Endodermal cell (in vitro differentiated cells): ENCODE data around the gene HOXB3. TPM values are rescaled to one million over a fixed set of nuclear protein-coding genes. Genes with fewer than 3 reads are reported as not detected.

Experiments
- DNase-seq: peaks from one replicate; pipeline ENCODE4 v3.0.0-alpha.2; 2017
- H3K27ac ChIP-seq: 2 replicates; pipeline ENCODE4 v1.5.1; 2013; ENCODE audit warnings: mild to moderate bottlenecking, low read depth, low read length, moderate library complexity
- H3K27me3 ChIP-seq: 2 replicates; pipeline ENCODE4 v1.6.1; 2013; ENCODE audit warnings: mild to moderate bottlenecking, low read length, moderate library complexity; ENCODE audit not compliant: insufficient read depth, control insufficient read depth, poor library complexity, severe bottlenecking
- H3K36me3 ChIP-seq: 2 replicates; pipeline ENCODE4 v1.7.0; 2013; ENCODE audit warnings: mild to moderate bottlenecking, low read length, moderate library complexity; ENCODE audit not compliant: control insufficient read depth, insufficient read depth
- H3K4me1 ChIP-seq: one replicate; pipeline ENCODE4 v1.7.0; 2013; ENCODE audit warnings: low read length; ENCODE audit not compliant: control insufficient read depth, insufficient read depth
- H3K4me3 ChIP-seq: 2 replicates; pipeline ENCODE4 v1.5.1; 2013; ENCODE audit warnings: mild to moderate bottlenecking, low read length, moderate library complexity
- H3K9ac ChIP-seq: 2 replicates; pipeline ENCODE4 v1.6.1; 2013; ENCODE audit warnings: mild to moderate bottlenecking, low read length, moderate library complexity; ENCODE audit not compliant: poor library complexity, severe bottlenecking; ENCODE audit errors: extremely low read depth
- H3K9me3 ChIP-seq: 2 replicates; pipeline ENCODE4 v1.6.1; 2013; ENCODE audit warnings: mild to moderate bottlenecking, low read length, moderate library complexity; ENCODE audit not compliant: control insufficient read depth
- H3K27ac Mint-ChIP-seq: 2 replicates; pipeline ENCODE4 v1.8.0; 2020; ENCODE audit warnings: mixed read lengths
- H3K27me3 Mint-ChIP-seq: 2 replicates; pipeline ENCODE4 v1.8.0; 2021; ENCODE audit warnings: mild to moderate bottlenecking, mixed read lengths; ENCODE audit not compliant: insufficient read depth
- H3K36me3 Mint-ChIP-seq: 2 replicates; pipeline ENCODE4 v1.8.0; 2020; ENCODE audit warnings: low read depth, mixed read lengths
- H3K4me1 Mint-ChIP-seq: 2 replicates; pipeline ENCODE4 v1.8.0; 2020; ENCODE audit warnings: mixed read lengths
- H3K4me3 Mint-ChIP-seq: 2 replicates; pipeline ENCODE4 v1.8.0; 2020; ENCODE audit warnings: mild to moderate bottlenecking, moderate library complexity, mixed read lengths
- H3K9me3 Mint-ChIP-seq: 2 replicates; pipeline ENCODE4 v1.8.0; 2020; ENCODE audit warnings: mild to moderate bottlenecking, mixed read lengths
- WGBS, 2 experiments: methylation state at CpG; one replicate each; pipeline versions ENCODE4 v1.1.5 to v1.1.7; 2013; ENCODE audit warnings: missing lambda C conversion rate in 2 of 2, mixed read lengths in 1 of 2; ENCODE audit not compliant: insufficient coverage in 1 of 2, insufficient read length in 1 of 2; 5-methylcytosine and 5-hydroxymethylcytosine counted together
- total RNA-seq, 2 donors: library from RNA; stranded (reverse); fragmentation: NEBNext Ultra II Directional in 1 of 2; extraction: Animal tissue kit (Norgen Biotek cat#: 25700) in 1 of 2; gene quantifications; 2 replicates in 1 of 2; 3 replicates in 1 of 2; pipeline ENCODE4 v1.2.1, GENCODE V29; 2021
- TF ChIP-seq, protein P1 (sequence below): fragments of 200-600 bp; sonication (generic); conservative IDR thresholded peaks from 2 replicates; pipeline ENCODE4 v1.5.0; 2021; ENCODE audit warnings: antibody characterized with exemption, mild to moderate bottlenecking

The HOXB3 gene
- total RNA-seq, 2 donors from 2014 or later, result not detected

GRCh38 chr17:48596000-48596734 is 6.1 kb upstream of the HOXB3 start:
- H3K36me3 Mint-ChIP-seq, result no peaks in the 10 kb centered on the region
- H3K27ac Mint-ChIP-seq, result no peak overlapping the region
- Histone ChIP-seq H3K9ac (no peak overlapping the region), H3K36me3 (no peaks in the 10 kb centered on the region), H3K27ac (no peak overlapping the region), H3K4me3 (no peak overlapping the region), H3K4me1 (no peaks in the 10 kb centered on the region), H3K9me3 (no peaks in the 10 kb centered on the region), H3K27me3 (peaks cover 100% of the 10 kb centered on the region)
- H3K4me3 Mint-ChIP-seq, result no peak overlapping the region
- 3 to 4% methylated on average over 34 to 54 of the region's 54 CpGs for WGBS, 2 experiments
- DNase-seq, result peak; percentile 78
- no peaks in the 10 kb centered on the region for H3K9me3 Mint-ChIP-seq
- H3K27me3 Mint-ChIP-seq, result peaks cover 100% of the 10 kb centered on the region
- TF ChIP-seq, protein P1, sequence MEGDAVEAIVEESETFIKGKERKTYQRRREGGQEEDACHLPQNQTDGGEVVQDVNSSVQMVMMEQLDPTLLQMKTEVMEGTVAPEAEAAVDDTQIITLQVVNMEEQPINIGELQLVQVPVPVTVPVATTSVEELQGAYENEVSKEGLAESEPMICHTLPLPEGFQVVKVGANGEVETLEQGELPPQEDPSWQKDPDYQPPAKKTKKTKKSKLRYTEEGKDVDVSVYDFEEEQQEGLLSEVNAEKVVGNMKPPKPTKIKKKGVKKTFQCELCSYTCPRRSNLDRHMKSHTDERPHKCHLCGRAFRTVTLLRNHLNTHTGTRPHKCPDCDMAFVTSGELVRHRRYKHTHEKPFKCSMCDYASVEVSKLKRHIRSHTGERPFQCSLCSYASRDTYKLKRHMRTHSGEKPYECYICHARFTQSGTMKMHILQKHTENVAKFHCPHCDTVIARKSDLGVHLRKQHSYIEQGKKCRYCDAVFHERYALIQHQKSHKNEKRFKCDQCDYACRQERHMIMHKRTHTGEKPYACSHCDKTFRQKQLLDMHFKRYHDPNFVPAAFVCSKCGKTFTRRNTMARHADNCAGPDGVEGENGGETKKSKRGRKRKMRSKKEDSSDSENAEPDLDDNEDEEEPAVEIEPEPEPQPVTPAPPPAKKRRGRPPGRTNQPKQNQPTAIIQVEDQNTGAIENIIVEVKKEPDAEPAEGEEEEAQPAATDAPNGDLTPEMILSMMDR, result no peak
- peaks cover 16% of the 10 kb centered on the region for H3K4me1 Mint-ChIP-seq

DNA sequence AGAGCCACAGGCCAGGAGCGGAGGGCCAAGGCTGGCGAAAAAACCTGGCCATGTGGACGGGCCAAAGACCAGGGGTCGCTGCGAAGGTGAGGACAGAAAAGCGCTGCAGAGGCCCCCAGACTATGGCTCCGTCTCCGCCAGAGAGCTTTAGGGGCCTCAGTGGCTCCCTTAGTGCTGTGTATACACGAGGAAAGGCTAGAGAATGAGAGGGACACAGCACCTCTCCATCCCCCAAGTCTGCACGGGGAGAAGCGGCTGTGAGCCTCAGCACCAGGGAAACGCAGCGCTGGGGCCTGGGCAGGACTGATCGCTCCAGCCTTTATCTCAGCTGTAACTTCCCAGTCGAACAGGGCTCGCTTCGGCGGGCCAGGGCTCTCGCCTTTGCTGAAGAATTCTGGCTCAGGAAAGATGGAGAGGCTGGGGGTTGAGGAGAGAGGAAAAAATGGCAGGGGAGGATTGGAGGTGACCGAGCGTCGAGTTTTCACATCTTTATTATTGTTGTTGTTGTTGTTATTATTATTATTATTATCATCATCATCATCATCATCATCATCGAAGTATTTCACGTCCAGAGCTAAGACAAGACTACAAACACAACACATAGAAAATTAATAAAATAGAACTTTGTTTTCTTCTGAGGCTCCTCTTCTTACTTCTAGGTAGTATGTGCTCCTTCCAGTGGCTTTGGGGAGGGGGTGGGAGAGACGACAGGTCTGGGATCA is 5.4 kb upstream of the HOXB3 start:
- H3K36me3 Mint-ChIP-seq, result no peaks in the 10 kb centered on the region
- Histone ChIP-seq H3K27me3 (peaks cover 100% of the 10 kb centered on the region), H3K4me3 (no peak overlapping the region), H3K27ac (no peak overlapping the region), H3K9ac (no peak overlapping the region), H3K36me3 (no peaks in the 10 kb centered on the region), H3K9me3 (no peaks in the 10 kb centered on the region), H3K4me1 (no peaks in the 10 kb centered on the region)
- DNase-seq, result peak; percentile 74
- no peak overlapping the region for H3K27ac Mint-ChIP-seq
- peaks cover 16% of the 10 kb centered on the region for H3K4me1 Mint-ChIP-seq
- WGBS, 2 experiments, result 6 to 12% methylated on average over 9 to 20 of the region's 25 CpGs
- no peak overlapping the region for H3K4me3 Mint-ChIP-seq
- no peaks in the 10 kb centered on the region for H3K9me3 Mint-ChIP-seq
- TF ChIP-seq, protein P1, result no peak
- peaks cover 100% of the 10 kb centered on the region for H3K27me3 Mint-ChIP-seq

GRCh38 chr17:48594538-48595277 is 4.7 kb upstream of the HOXB3 start:
- Mint-ChIP-seq H3K4me3 (no peak overlapping the region), H3K27ac (no peak overlapping the region), H3K4me1 (peaks cover 15% of the 10 kb centered on the region), H3K27me3 (peaks cover 100% of the 10 kb centered on the region), H3K9me3 (no peaks in the 10 kb centered on the region), H3K36me3 (no peaks in the 10 kb centered on the region)
- H3K36me3 ChIP-seq, result no peaks in the 10 kb centered on the region
- no peaks in the 10 kb centered on the region for H3K4me1 ChIP-seq
- no peaks in the 10 kb centered on the region for H3K9me3 ChIP-seq
- DNase-seq, result peak; percentile 79
- H3K4me3 ChIP-seq, result no peak overlapping the region
- H3K27me3 ChIP-seq, result peaks cover 100% of the 10 kb centered on the region
- TF ChIP-seq, protein P1, result no peak
- WGBS, 2 experiments, result 8 to 12% methylated on average over 7 to 25 of the region's 25 CpGs
- no peak overlapping the region for H3K9ac ChIP-seq
- no peak overlapping the region for H3K27ac ChIP-seq
